GM21526 (cell line): ENCODE measurements around the gene PNMT.
"Not testable (repeated sequence)": the region's sequence is repeated elsewhere in the genome, so short reads cannot be mapped to it uniquely, and the experiment has no call there.

ENCODE experiments used
- ATAC-seq: cut with Tn5 transposase; IDR thresholded peaks from one replicate; pipeline ENCODE4 v1.9.1; 2021; ENCODE audit warnings: moderate library complexity; ENCODE audit not compliant: unreplicated experiment, low FRiP score

PNMT gene

GRCh38 chr17:39704821-39705551 lies 36.7 kb downstream of the PNMT start:
- no peak for ATAC-seq

- no peak for ATAC-seq
Measured at GRCh38 chr17:39705786-39706348, 37.6 kb downstream of the PNMT start.

GRCh38 chr17:39706383-39706782 lies 38.1 kb downstream of the PNMT start:
- ATAC-seq: no peak

- ATAC-seq: no peak
Measured at GRCh38 chr17:39706921-39707337, 38.7 kb downstream of the PNMT start.

- ATAC-seq: no peak
Measured at GRCh38 chr17:39709319-39709997, 41.2 kb downstream of the PNMT start.

- no peak for ATAC-seq
Measured at GRCh38 chr17:39709998-39710964, 42.0 kb downstream of the PNMT start.

- not testable (repeated sequence) for ATAC-seq
Measured at GRCh38 chr17:39711071-39711470, 42.8 kb downstream of the PNMT start.

- no peak for ATAC-seq
Measured at GRCh38 chr17:39711851-39712250, 43.6 kb downstream of the PNMT start.

- ATAC-seq: no peak
Measured at GRCh38 chr17:39714234-39714633, 46.0 kb downstream of the PNMT start.

GRCh38 chr17:39715375-39716072 lies 47.3 kb downstream of the PNMT start:
- no peak for ATAC-seq

- ATAC-seq: no peak
Measured at GRCh38 chr17:39716073-39716818, 48.0 kb downstream of the PNMT start.

- no peak for ATAC-seq
Measured at GRCh38 chr17:39716879-39717536, 48.8 kb downstream of the PNMT start.

GRCh38 chr17:39717660-39718059 lies 49.4 kb downstream of the PNMT start:
- no peak for ATAC-seq

- ATAC-seq: no peak
Measured at GRCh38 chr17:39719563-39720355, 51.5 kb downstream of the PNMT start.
